ENCODE results near the gene EFCAB8.

DNA sequence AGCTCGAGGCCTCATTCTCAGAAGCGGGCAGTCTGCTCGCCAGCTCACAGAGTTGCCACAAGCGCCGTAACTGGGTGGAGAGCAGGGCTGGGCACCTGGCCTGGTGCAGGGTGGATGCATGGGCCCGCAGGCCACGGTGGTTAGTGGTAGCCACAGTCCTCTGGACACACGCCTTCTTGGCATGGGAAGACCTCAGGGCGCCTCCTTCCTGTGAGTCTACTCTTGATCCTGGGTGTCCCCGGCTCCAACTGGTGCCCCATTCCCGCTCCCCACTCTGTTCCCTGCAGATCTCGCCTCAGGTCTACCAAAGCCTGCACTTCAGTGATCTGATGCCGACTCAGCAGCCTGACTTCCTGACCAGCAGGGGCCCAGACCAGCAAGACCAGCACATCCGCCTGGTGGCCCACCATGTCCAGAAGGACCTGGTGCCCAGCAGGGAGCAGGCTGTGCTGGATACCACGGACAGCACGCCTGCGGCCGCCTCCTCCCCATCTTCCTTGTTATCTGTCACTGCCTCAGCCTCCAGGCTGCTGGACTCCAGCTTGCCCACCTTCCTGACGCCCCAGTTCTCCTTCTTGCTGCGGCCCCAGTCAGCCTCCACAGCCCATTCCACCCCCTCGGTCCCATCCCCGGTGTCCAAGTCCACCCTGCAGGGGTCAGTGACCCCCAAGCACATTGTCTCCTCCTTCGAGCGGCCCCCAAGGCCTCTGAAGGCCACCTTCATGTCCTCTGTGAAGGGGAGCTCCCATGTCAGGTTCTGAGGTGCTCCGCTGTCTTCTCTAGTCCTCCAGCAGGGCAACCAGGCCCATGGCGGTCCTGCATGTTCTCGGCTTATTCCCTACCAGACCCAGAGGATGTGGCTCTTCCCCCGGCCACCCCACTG lies 102.4 kb downstream of the EFCAB8 start:
- TF ChIP-seq TEAD4 (IDR thresholded peaks at IDR 0.05), result no peak
- no peak for TF ChIP-seq YY1 (IDR thresholded peaks at IDR 0.05; ENCODE audit: low read depth)
- no peak for TF ChIP-seq CREB1 (IDR thresholded peaks at IDR 0.05; ENCODE audit: low read depth)
- no peak for TF ChIP-seq TAF1 (IDR thresholded peaks at IDR 0.05; ENCODE audit: low read depth)
- TF ChIP-seq, protein P1, sequence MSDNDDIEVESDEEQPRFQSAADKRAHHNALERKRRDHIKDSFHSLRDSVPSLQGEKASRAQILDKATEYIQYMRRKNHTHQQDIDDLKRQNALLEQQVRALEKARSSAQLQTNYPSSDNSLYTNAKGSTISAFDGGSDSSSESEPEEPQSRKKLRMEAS (IDR thresholded peaks at IDR 0.05), result no peak
- TF ChIP-seq EP300 (IDR thresholded peaks at IDR 0.05; ENCODE audit: borderline replicate concordance), result no peak
- TF ChIP-seq, protein P2, sequence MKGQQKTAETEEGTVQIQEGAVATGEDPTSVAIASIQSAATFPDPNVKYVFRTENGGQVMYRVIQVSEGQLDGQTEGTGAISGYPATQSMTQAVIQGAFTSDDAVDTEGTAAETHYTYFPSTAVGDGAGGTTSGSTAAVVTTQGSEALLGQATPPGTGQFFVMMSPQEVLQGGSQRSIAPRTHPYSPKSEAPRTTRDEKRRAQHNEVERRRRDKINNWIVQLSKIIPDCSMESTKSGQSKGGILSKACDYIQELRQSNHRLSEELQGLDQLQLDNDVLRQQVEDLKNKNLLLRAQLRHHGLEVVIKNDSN (IDR thresholded peaks at IDR 0.05), result no peak
- no peak for TF ChIP-seq NFIC (IDR thresholded peaks at IDR 0.05)
- TF ChIP-seq CEBPB (IDR thresholded peaks at IDR 0.05), result no peak
- no peak for TF ChIP-seq RAD21 (IDR thresholded peaks at IDR 0.05; ENCODE audit: low read depth)
- no peak for TF ChIP-seq EGR1 (IDR thresholded peaks at IDR 0.05)

All from Ishikawa (cell line).